Caco-2 (cell line): ENCODE results near the gene SPHK2. TPM values are rescaled to one million over a fixed set of nuclear protein-coding genes. Genes with fewer than 3 reads are reported as not detected.

ENCODE experiments used
- BruUV-seq: library from RNA; stranded (reverse); fragments of 400-500 nt; replicated peaks from 2 replicates; lab custom pipeline; 2021; lab: Mats Ljungman, UMichigan
- CTCF ChIA-PET: fragments of 300-600 bp; sonication (Branson Sonifier 250); formaldehyde crosslinking; loops from one replicate; lab custom pipeline; 2022; ENCODE audit warnings: antibody characterized with exemption; lab: Charles Lee
- POLR2A ChIA-PET: fragments of 300-600 bp; sonication (Branson Sonifier 250); formaldehyde crosslinking; loops from one replicate; lab custom pipeline; 2022; ENCODE audit warnings: antibody characterized with exemption; lab: Charles Lee
- DNase-seq, 2 experiments: peaks; one replicate each; pipeline versions ENCODE4 v3.0.0 to v3.0.0-alpha.2; 2020 to 2022
- H3K27me3 ChIP-seq: replicated peaks from 2 replicates; pipeline ENCODE4 v1.6.0; 2011; ENCODE audit warnings: low read length; ENCODE audit not compliant: control insufficient read depth, insufficient read depth
- H3K36me3 ChIP-seq: 2 replicates; pipeline ENCODE4 v1.5.1; 2011; ENCODE audit warnings: low read length; ENCODE audit not compliant: control insufficient read depth, insufficient read depth
- H3K4me1 ChIP-seq: fragments of 250-450 bp; sonication (Bioruptor Pico); 2 replicates; pipeline ENCODE4 v1.5.1; 2020; ENCODE audit warnings: mild to moderate bottlenecking
- H3K4me3 ChIP-seq: 2 replicates; pipeline ENCODE4 v1.5.1; 2011; ENCODE audit warnings: low read depth, mild to moderate bottlenecking, control low read depth, low read length
- H3K9me3 ChIP-seq: fragments of 250-450 bp; sonication (Bioruptor Pico); 2 replicates; pipeline ENCODE4 v1.5.1; 2020; ENCODE audit warnings: mild to moderate bottlenecking, moderate library complexity
- H3K27ac Mint-ChIP-seq: one replicate; pipeline ENCODE4 v1.8.0; 2022; ENCODE audit warnings: mixed read lengths; ENCODE audit not compliant: unreplicated experiment
- H3K27me3 Mint-ChIP-seq: one replicate; pipeline ENCODE4 v1.8.0; 2022; ENCODE audit warnings: mixed read lengths; ENCODE audit not compliant: insufficient read depth, unreplicated experiment
- H3K36me3 Mint-ChIP-seq: one replicate; pipeline ENCODE4 v1.8.0; 2022; ENCODE audit warnings: mild to moderate bottlenecking, mixed read lengths; ENCODE audit not compliant: insufficient read depth, unreplicated experiment
- H3K4me1 Mint-ChIP-seq: one replicate; pipeline ENCODE4 v1.8.0; 2022; ENCODE audit warnings: low read depth, mixed read lengths; ENCODE audit not compliant: unreplicated experiment
- H3K4me3 Mint-ChIP-seq: one replicate; pipeline ENCODE4 v1.8.0; 2022; ENCODE audit warnings: mild to moderate bottlenecking, moderate library complexity, mixed read lengths; ENCODE audit not compliant: unreplicated experiment
- H3K9me3 Mint-ChIP-seq: one replicate; pipeline ENCODE4 v1.8.0; 2022; ENCODE audit warnings: mixed read lengths; ENCODE audit not compliant: unreplicated experiment
- intact Hi-C: fragments of 100-400 bp; cut with micrococcal nuclease; formaldehyde crosslinking; loops from one replicate; pipeline ENCODE4 v1.10.0; 2022; ENCODE audit not compliant: unreplicated experiment
- total RNA-seq: library from RNA; stranded (reverse); gene quantifications from 2 replicates; pipeline ENCODE4 v1.2.3, GENCODE V29; 2022
- TF ChIP-seq, protein P1 (sequence below), 2 experiments: fragments of 200-600 bp in 1 of 2; IDR thresholded peaks; 1 replicate in 1 of 2; 2 replicates in 1 of 2; pipeline versions ENCODE4 v1.5.1 to v1.8.0; 2011 to 2022; ENCODE audit warnings: antibody characterized with exemption in 1 of 2, control low read depth in 1 of 2, inconsistent platforms in 1 of 2, low read depth in 1 of 2, low read length in 1 of 2, mild to moderate bottlenecking in 1 of 2, moderate library complexity in 1 of 2; ENCODE audit not compliant: insufficient read depth in 1 of 2, severe bottlenecking in 1 of 2, unreplicated experiment in 1 of 2

Gene SPHK2
- total RNA-seq, 1 experiment from 2014 or later: 140 TPM

DNA sequence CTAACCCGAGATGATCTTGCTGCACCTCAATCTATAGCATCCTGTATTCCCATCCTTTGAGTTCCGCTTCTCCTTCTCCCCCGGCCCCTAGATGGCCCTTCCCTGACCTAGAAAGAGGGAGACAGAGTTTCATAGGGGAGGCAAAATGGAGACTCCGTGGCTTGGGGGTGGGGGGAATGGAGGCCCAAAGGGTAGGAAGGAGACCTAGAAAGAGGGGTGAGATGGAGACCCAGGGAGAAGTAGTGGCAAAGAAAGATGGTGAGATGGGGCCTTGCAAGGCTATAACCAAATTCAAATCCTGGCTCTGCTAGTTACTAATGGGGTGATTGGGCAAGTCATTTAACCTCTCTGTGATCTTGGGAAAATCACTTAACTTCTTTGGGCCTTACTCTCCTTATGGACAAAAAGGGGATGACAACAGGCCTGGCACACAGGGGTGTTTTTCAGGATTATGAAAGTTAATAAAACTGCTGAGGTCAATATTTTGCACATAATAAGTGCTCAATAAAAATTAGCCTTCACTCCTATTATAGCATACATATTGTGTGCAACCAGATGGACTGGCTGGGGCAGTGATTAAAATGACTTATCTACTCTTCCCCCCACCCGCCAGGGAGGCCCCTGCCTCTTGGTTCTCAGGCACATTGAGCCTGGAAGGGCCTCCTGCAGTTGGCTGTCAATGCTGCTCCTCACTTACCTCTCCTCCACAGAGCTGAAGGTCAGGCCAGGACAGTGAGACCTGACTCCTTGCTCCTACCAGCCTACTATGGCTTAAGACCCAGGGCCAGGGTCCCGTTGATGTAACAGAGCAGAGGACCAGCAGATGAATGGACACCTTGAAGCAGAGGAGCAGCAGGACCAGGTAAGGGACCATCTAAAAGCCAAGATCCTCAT lies 633 bp downstream of the SPHK2 start:
- Histone ChIP-seq H3K36me3 (peaks cover 13% of the 10 kb centered on the region), H3K4me1 (peaks cover 35% of the 10 kb centered on the region), H3K27me3 (no peaks in the 10 kb centered on the region), H3K4me3 (peak overlapping the region; percentile 85), H3K9me3 (no peaks in the 10 kb centered on the region)
- ChIA-PET CTCF (interaction anchor here (0.6 to 1.3 kb wide), 8 partner anchors 11 to 286 kb away, joined by 3 to 14 read pairs (median 4); partner anchors contain the start of genes SYNGR4 and TMEM143), POLR2A (interaction anchor here (0.5 to 3.6 kb wide), 21 partner anchors 7 to 450 kb away, joined by 3 to 37 read pairs (median 7); partner anchors contain the start of genes CA11, DBP, DHDH and GYS1)
- TF ChIP-seq, protein P1, sequence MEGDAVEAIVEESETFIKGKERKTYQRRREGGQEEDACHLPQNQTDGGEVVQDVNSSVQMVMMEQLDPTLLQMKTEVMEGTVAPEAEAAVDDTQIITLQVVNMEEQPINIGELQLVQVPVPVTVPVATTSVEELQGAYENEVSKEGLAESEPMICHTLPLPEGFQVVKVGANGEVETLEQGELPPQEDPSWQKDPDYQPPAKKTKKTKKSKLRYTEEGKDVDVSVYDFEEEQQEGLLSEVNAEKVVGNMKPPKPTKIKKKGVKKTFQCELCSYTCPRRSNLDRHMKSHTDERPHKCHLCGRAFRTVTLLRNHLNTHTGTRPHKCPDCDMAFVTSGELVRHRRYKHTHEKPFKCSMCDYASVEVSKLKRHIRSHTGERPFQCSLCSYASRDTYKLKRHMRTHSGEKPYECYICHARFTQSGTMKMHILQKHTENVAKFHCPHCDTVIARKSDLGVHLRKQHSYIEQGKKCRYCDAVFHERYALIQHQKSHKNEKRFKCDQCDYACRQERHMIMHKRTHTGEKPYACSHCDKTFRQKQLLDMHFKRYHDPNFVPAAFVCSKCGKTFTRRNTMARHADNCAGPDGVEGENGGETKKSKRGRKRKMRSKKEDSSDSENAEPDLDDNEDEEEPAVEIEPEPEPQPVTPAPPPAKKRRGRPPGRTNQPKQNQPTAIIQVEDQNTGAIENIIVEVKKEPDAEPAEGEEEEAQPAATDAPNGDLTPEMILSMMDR (IDR thresholded peaks at IDR 0.05; ENCODE audit: insufficient read depth in 1 of 2, low read depth in 1 of 2, low read length in 1 of 2, severe bottlenecking in 1 of 2, unreplicated experiment in 1 of 2): no peak
- intact Hi-C loops: loop anchor here (1.0 kb wide), 1 partner anchor 17 kb away; the partner anchor contains the start of gene DBP
- Mint-ChIP-seq H3K27me3 (no peaks in the 10 kb centered on the region), H3K4me3 (peak overlapping the region; percentile 96), H3K9me3 (no peaks in the 10 kb centered on the region), H3K27ac (peak overlapping the region; percentile 98), H3K4me1 (peaks cover 33% of the 10 kb centered on the region), H3K36me3 (peaks cover 69% of the 10 kb centered on the region)
- DNase-seq: no peak
- TSS peak; percentile 62 for BruUV-seq

DNA sequence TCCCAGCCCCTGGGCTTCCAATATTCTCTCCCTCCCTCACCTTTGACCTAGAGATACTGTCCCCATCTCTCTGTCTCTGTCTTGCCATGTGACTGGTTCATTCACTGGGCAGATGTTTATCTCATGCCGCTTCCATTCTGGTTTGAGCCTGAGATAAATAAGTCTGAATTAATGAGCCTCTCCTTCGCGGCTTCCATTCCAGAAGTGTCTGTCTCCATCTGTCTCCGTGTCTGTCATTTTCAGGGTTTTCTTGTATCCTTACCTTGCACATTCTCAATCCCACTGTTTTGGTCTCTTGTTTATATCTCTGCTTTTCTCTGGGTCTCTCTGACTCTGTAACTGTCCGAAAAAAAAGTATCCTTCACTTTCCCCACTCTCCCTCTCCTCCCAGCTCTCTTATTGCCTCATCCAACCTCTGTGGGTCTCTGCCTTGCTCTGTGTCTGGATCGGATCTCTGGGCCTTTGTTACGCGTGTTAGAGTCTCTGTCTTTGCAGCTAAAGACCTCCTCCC lies 4.3 kb downstream of the SPHK2 start:
- Histone ChIP-seq H3K9me3 (no peaks in the 10 kb centered on the region), H3K4me1 (peaks cover 50% of the 10 kb centered on the region), H3K4me3 (peak overlapping the region; percentile 19), H3K27me3 (no peaks in the 10 kb centered on the region), H3K36me3 (no peaks in the 10 kb centered on the region; the same call in 1 of the 2 replicates)
- intact Hi-C loops: loop anchor here (1.0 kb wide), 1 partner anchor 10 kb away; no protein-coding TSS in a partner anchor
- Mint-ChIP-seq H3K9me3 (no peaks in the 10 kb centered on the region), H3K4me3 (peak overlapping the region; percentile 87), H3K4me1 (peaks cover 46% of the 10 kb centered on the region), H3K36me3 (peaks cover 64% of the 10 kb centered on the region), H3K27me3 (no peaks in the 10 kb centered on the region), H3K27ac (peak overlapping the region; percentile 87)
- no TSS peak for BruUV-seq
- POLR2A ChIA-PET: interaction anchor here (0.6 to 1.9 kb wide), 7 partner anchors 10 to 1227 kb away, joined by 3 to 21 read pairs (median 5); partner anchors contain the start of genes DBP, PTOV1, SYNGR4 and TMEM143
- TF ChIP-seq, protein P1 (IDR thresholded peaks at IDR 0.05; ENCODE audit: insufficient read depth in 1 of 2, low read depth in 1 of 2, low read length in 1 of 2, severe bottlenecking in 1 of 2, unreplicated experiment in 1 of 2): no peak
- no peak for DNase-seq
- CTCF ChIA-PET: interaction anchor here (0.9 to 1.3 kb wide), 5 partner anchors 15 to 232 kb away, joined by 3 to 6 read pairs (median 4); partner anchors contain the start of gene KDELR1
